Liver (tissue), 9 donors: Measurements from ENCODE around the gene MYL7. TPM values are rescaled to one million over a fixed set of nuclear protein-coding genes. Genes with fewer than 3 reads are reported as not detected.

Experiments used
- DNase-seq: peaks from one replicate; pipeline ENCODE4 v3.0.0-alpha.2; 2017; ENCODE audit warnings: low spot score
- H3K27ac ChIP-seq, 2 donors: one replicate each; pipeline ENCODE4 v1.7.0; 2013; ENCODE audit warnings: inconsistent platforms in 2 of 2, low read length in 2 of 2, control low read depth in 1 of 2, low read depth in 1 of 2, mild to moderate bottlenecking in 1 of 2
- H3K27me3 ChIP-seq, 4 donors: one replicate each; pipeline versions ENCODE4 v1.6.1 to v1.7.0; 2013; ENCODE audit warnings: low read length in 3 of 4, inconsistent platforms in 1 of 4, mild to moderate bottlenecking in 1 of 4, moderate library complexity in 1 of 4; ENCODE audit not compliant: control insufficient read depth in 4 of 4, insufficient read depth in 4 of 4
- H3K36me3 ChIP-seq, 4 donors: one replicate each; pipeline versions ENCODE4 v1.6.1 to v1.7.0; 2013; ENCODE audit warnings: low read length in 3 of 4, mild to moderate bottlenecking in 3 of 4, low read depth in 1 of 4, moderate library complexity in 1 of 4; ENCODE audit not compliant: control insufficient read depth in 4 of 4, insufficient read depth in 3 of 4
- H3K4me1 ChIP-seq, 4 donors: one replicate each; pipeline versions ENCODE4 v1.6.1 to v1.7.0; 2013; ENCODE audit warnings: low read length in 3 of 4, mild to moderate bottlenecking in 3 of 4, moderate library complexity in 1 of 4; ENCODE audit not compliant: control insufficient read depth in 4 of 4, insufficient read depth in 4 of 4
- H3K4me3 ChIP-seq, 3 donors: one replicate each; pipeline versions ENCODE4 v1.6.1 to v1.7.0; 2013; ENCODE audit warnings: low read length in 3 of 3, control low read depth in 1 of 3, low read depth in 1 of 3, mild to moderate bottlenecking in 1 of 3
- H3K9ac ChIP-seq, 2 donors: one replicate each; pipeline ENCODE4 v1.7.0; 2013; ENCODE audit warnings: low read length in 2 of 2, mild to moderate bottlenecking in 2 of 2, moderate library complexity in 2 of 2, control low read depth in 1 of 2, low read depth in 1 of 2
- H3K9me3 ChIP-seq, 4 donors: one replicate each; pipeline versions ENCODE4 v1.6.1 to v1.7.0; 2013; ENCODE audit warnings: low read length in 3 of 4; ENCODE audit not compliant: control insufficient read depth in 4 of 4
- ATF3 ChIP-seq: IDR thresholded peaks from 2 replicates; pipeline ENCODE4 v1.6.1; 2016; ENCODE audit warnings: antibody characterized with exemption
- EGR1 ChIP-seq, 2 donors: IDR thresholded peaks; 2 replicates each; pipeline ENCODE4 v1.6.1; 2016 to 2018; ENCODE audit warnings: antibody characterized with exemption in 2 of 2, low read depth in 2 of 2
- FOXA1 ChIP-seq: IDR thresholded peaks from 2 replicates; pipeline ENCODE4 v1.6.1; 2016; ENCODE audit warnings: antibody characterized with exemption
- FOXA2 ChIP-seq: IDR thresholded peaks from 2 replicates; pipeline ENCODE4 v1.6.1; 2016; ENCODE audit warnings: antibody characterized with exemption
- GABPA ChIP-seq, 2 donors: IDR thresholded peaks in 1 of 2; conservative IDR thresholded peaks in 1 of 2; 2 replicates each; pipeline ENCODE4 v1.6.1; 2016; ENCODE audit warnings: antibody characterized with exemption in 2 of 2, mild to moderate bottlenecking in 1 of 2, moderate library complexity in 1 of 2
- HNF4A ChIP-seq, 2 donors: conservative IDR thresholded peaks; 2 replicates each; pipeline ENCODE4 v1.6.1; 2016; ENCODE audit warnings: antibody characterized with exemption in 2 of 2, mild to moderate bottlenecking in 2 of 2
- HNF4G ChIP-seq: IDR thresholded peaks from 2 replicates; pipeline ENCODE4 v1.6.1; 2016; ENCODE audit warnings: antibody characterized with exemption
- JUND ChIP-seq, 2 donors: IDR thresholded peaks; 2 replicates each; pipeline ENCODE4 v1.6.1; 2016; ENCODE audit warnings: antibody characterized with exemption in 2 of 2
- MAX ChIP-seq: IDR thresholded peaks from 2 replicates; pipeline ENCODE4 v1.6.1; 2016; ENCODE audit warnings: antibody characterized with exemption
- NR2F2 ChIP-seq: IDR thresholded peaks from 2 replicates; pipeline ENCODE4 v1.6.1; 2016; ENCODE audit warnings: antibody characterized with exemption
- RAD21 ChIP-seq, 2 donors: IDR thresholded peaks; 2 replicates each; pipeline ENCODE4 v1.6.1; 2016; ENCODE audit warnings: antibody characterized with exemption in 2 of 2, mild to moderate bottlenecking in 2 of 2
- REST ChIP-seq: IDR thresholded peaks from 2 replicates; pipeline ENCODE4 v1.6.1; 2016; ENCODE audit warnings: antibody characterized with exemption, mild to moderate bottlenecking
- RXRA ChIP-seq, 2 donors: IDR thresholded peaks; 2 replicates each; pipeline ENCODE4 v1.6.1; 2017 to 2018; ENCODE audit warnings: antibody characterized with exemption in 2 of 2, mild to moderate bottlenecking in 1 of 2
- SP1 ChIP-seq: IDR thresholded peaks from 2 replicates; pipeline ENCODE4 v1.6.1; 2018; ENCODE audit warnings: antibody characterized with exemption, mild to moderate bottlenecking
- TAF1 ChIP-seq: conservative IDR thresholded peaks from 2 replicates; pipeline ENCODE4 v1.6.1; 2016; ENCODE audit warnings: antibody characterized with exemption, mild to moderate bottlenecking
- YY1 ChIP-seq: IDR thresholded peaks from 2 replicates; pipeline ENCODE4 v1.6.1; 2016; ENCODE audit warnings: antibody characterized with exemption, mild to moderate bottlenecking
- ZBTB33 ChIP-seq: IDR thresholded peaks from 2 replicates; pipeline ENCODE4 v1.6.1; 2016; ENCODE audit warnings: antibody characterized with exemption
- WGBS: extraction: QIAGEN DNeasy Blood & Tissue Kit; methylation state at CpG from one replicate; pipeline ENCODE4 v1.1.7; 2013; 5-methylcytosine and 5-hydroxymethylcytosine counted together
- polyA plus RNA-seq, 2 donors: library from polyadenylated mRNA; stranded (reverse) in 1 of 2; unstranded in 1 of 2; fragments of 200-250 nt in 1 of 2; fragments of >200 nt in 1 of 2; fragmentation: Nextera tagmentation in 1 of 2; extraction: Ambion mirVana in 1 of 2; gene quantifications; one replicate each; pipeline versions ENCODE4 v1.2.1 to v1.2.3, GENCODE V29; 2013 to 2015
- total RNA-seq, 2 donors: library from RNA; depleted of rRNA; stranded (reverse); fragments of >200 nt; gene quantifications; one replicate each; pipeline ENCODE4 v1.2.3, GENCODE V29; 2014
- TF ChIP-seq, protein P1 (sequence below): fragments of 150-350 bp; IDR thresholded peaks from 2 replicates; pipeline ENCODE4 v1.5.1; 2017; ENCODE audit warnings: improper control_type of control experiment, low read depth, low read length; ENCODE audit not compliant: missing input control
- donor health status: healthy.
- donor health status: healthy.
- donor health status: healthy.
- donor health status: healthy.
- donor health status: healthy.

Gene MYL7
- total and polyA plus RNA-seq, 4 donors = not detected

GRCh38 chr7:44144968-44145478 is 3.9 kb upstream of the MYL7 start:
- 80% methylated on average over 31 of the region's 31 CpGs for WGBS
- no peak overlapping the region for H3K4me3 ChIP-seq
- H3K27me3 ChIP-seq = no peaks in the 10 kb centered on the region
- peaks cover 0 to 3% (median 1%) of the 10 kb centered on the region in 4 donors for H3K4me1 ChIP-seq
- H3K9me3 ChIP-seq = no peaks in the 10 kb centered on the region
- no peak for DNase-seq
- peaks cover 0 to 11% (median 5%) of the 10 kb centered on the region in 4 donors for H3K36me3 ChIP-seq
- no peak overlapping the region for H3K27ac ChIP-seq
- TF ChIP-seq HNF4A (conservative IDR thresholded peaks at IDR 0.05) (no peak), ATF3 (no peak), FOXA2 (no peak), ZBTB33 (no peak), RXRA (IDR thresholded peaks at IDR 0.05) (no peak), GABPA (IDR thresholded peaks at IDR 0.05 in 1 of 2, conservative IDR thresholded peaks at IDR 0.05 in 1 of 2) (no peak), RAD21 (IDR thresholded peaks at IDR 0.05) (no peak), YY1 (no peak), SP1 (no peak), JUND (IDR thresholded peaks at IDR 0.05) (no peak), TAF1 (no peak), FOXA1 (no peak), MAX (no peak), HNF4G (no peak), REST (no peak), EGR1 (IDR thresholded peaks at IDR 0.05; ENCODE audit: low read depth in 2 of 2) (no peak), NR2F2 (no peak)
- TF ChIP-seq, protein P1, sequence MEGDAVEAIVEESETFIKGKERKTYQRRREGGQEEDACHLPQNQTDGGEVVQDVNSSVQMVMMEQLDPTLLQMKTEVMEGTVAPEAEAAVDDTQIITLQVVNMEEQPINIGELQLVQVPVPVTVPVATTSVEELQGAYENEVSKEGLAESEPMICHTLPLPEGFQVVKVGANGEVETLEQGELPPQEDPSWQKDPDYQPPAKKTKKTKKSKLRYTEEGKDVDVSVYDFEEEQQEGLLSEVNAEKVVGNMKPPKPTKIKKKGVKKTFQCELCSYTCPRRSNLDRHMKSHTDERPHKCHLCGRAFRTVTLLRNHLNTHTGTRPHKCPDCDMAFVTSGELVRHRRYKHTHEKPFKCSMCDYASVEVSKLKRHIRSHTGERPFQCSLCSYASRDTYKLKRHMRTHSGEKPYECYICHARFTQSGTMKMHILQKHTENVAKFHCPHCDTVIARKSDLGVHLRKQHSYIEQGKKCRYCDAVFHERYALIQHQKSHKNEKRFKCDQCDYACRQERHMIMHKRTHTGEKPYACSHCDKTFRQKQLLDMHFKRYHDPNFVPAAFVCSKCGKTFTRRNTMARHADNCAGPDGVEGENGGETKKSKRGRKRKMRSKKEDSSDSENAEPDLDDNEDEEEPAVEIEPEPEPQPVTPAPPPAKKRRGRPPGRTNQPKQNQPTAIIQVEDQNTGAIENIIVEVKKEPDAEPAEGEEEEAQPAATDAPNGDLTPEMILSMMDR = no peak
- H3K9ac ChIP-seq = no peak overlapping the region
